HepG2 (cell line): ENCODE measurements around the gene DMRTB1. TPM values are rescaled to one million over a fixed set of nuclear protein-coding genes. Genes with fewer than 3 reads are reported as not detected.

Source experiments
- ATAC-seq: fragments of 200-7000 bp; cut with Tn5 transposase; 3 replicates; pipeline ENCODE4 v1.9.1; 2020; ENCODE audit warnings: mild to moderate bottlenecking, moderate library complexity
- BruUV-seq: library from RNA; stranded (reverse); fragments of 400-500 nt; replicated peaks from 2 replicates; lab custom pipeline; 2021; lab: Mats Ljungman, UMichigan
- CTCF ChIA-PET: fragments of 300-600 bp; formaldehyde crosslinking; extraction: SDS; loops from one replicate; lab custom pipeline; 2021; ENCODE audit warnings: low total read pairs, inconsistent platforms, low intra/inter-chr PET ratio; lab: Yijun Ruan, JAX
- POLR2A ChIA-PET: fragments of 350-600 bp; sonication (Branson Sonifier 250); formaldehyde crosslinking; loops from one replicate; lab custom pipeline; 2020; ENCODE audit warnings: antibody characterized with exemption, inconsistent platforms; lab: Yijun Ruan, JAX
- DNase-seq: peaks from one replicate; pipeline ENCODE4 v3.0.0-alpha.2; 2015; ENCODE audit warnings: low spot score
- FAIRE-seq: peaks from 3 replicates; lab custom pipeline; 2011; peaks lifted over from hg19 to GRCh38; lab: Jason Lieb, UNC
- H2AFZ ChIP-seq: one replicate; pipeline ENCODE4 v1.6.1; 2011; ENCODE audit warnings: low read length, inconsistent platforms
- H3K27ac ChIP-seq: fragments of 300-600 bp; 3 replicates; pipeline ENCODE4 v1.8.0; 2011; ENCODE audit warnings: mixed run types, mild to moderate bottlenecking, mixed read lengths, low read length, inconsistent platforms; ENCODE audit not compliant: insufficient read depth; ENCODE audit errors: extremely low read length
- H3K27me3 ChIP-seq, 2 experiments: fragments of 200-600 bp in 1 of 2; 2 replicates in 1 of 2; 3 replicates in 1 of 2; pipeline versions ENCODE4 v1.6.0 to v1.8.0; 2011; ENCODE audit warnings: low read length in 2 of 2, mild to moderate bottlenecking in 2 of 2, moderate library complexity in 2 of 2, inconsistent platforms in 1 of 2; ENCODE audit not compliant: insufficient read depth in 2 of 2, control insufficient read depth in 1 of 2
- H3K36me3 ChIP-seq, 2 experiments: fragments of 200-600 bp in 1 of 2; replicated peaks in 1 of 2; 2 replicates in 1 of 2; 3 replicates in 1 of 2; pipeline versions ENCODE4 v1.5.1 to v1.8.0; 2011; ENCODE audit warnings: low read length in 2 of 2, inconsistent platforms in 1 of 2; ENCODE audit not compliant: insufficient read depth in 2 of 2, control insufficient read depth in 1 of 2
- H3K4me1 ChIP-seq: 2 replicates; pipeline ENCODE4 v1.5.1; 2012; ENCODE audit warnings: low read length, inconsistent platforms; ENCODE audit not compliant: insufficient read depth
- H3K4me2 ChIP-seq: 2 replicates; pipeline ENCODE4 v1.6.0; 2011; ENCODE audit warnings: low read depth, low read length, inconsistent platforms
- H3K4me3 ChIP-seq, 3 experiments: fragments of 200-600 bp in 1 of 3; sonication (generic), shearing (Covaris generic) in 1 of 3; replicated peaks in 1 of 3; 2 replicates each; pipeline ENCODE4 v1.5.1; 2011 to 2016; ENCODE audit warnings: low read length in 3 of 3, inconsistent platforms in 2 of 3, low read depth in 2 of 3, mild to moderate bottlenecking in 2 of 3, control low read depth in 1 of 3, mixed read lengths in 1 of 3; ENCODE audit not compliant: insufficient read depth in 1 of 3
- H3K79me2 ChIP-seq: one replicate; pipeline ENCODE4 v1.6.1; 2011; ENCODE audit warnings: low read length, inconsistent platforms; ENCODE audit not compliant: insufficient read depth
- H3K9ac ChIP-seq: 2 replicates; pipeline ENCODE4 v1.6.0; 2011; ENCODE audit warnings: mild to moderate bottlenecking, low read depth, low read length, inconsistent platforms; ENCODE audit not compliant: insufficient read depth
- H3K9me3 ChIP-seq: 2 replicates; pipeline ENCODE4 v1.5.1; 2012; ENCODE audit warnings: mild to moderate bottlenecking, low read length
- H4K20me1 ChIP-seq: 2 replicates; pipeline ENCODE4 v1.6.0; 2011; ENCODE audit warnings: inconsistent platforms, mild to moderate bottlenecking, low read length, moderate library complexity; ENCODE audit not compliant: insufficient read depth
- ATF7-NPFF ChIP-seq: sonication (generic); formaldehyde crosslinking; IDR thresholded peaks from 2 replicates; pipeline ENCODE4 v1.8.1; 2023; ENCODE audit warnings: mild to moderate bottlenecking, low read depth, missing genetic modification reagents, moderate library complexity
- CCDC6 ChIP-seq: sonication (generic); formaldehyde crosslinking; IDR thresholded peaks from 2 replicates; pipeline ENCODE4 v1.8.1; 2022; ENCODE audit warnings: mild to moderate bottlenecking, missing genetic modification reagents, moderate library complexity
- CHCHD3 ChIP-seq: sonication (generic); formaldehyde crosslinking; IDR thresholded peaks from 2 replicates; pipeline ENCODE4 v1.8.0; 2022; ENCODE audit warnings: mild to moderate bottlenecking, missing genetic modification reagents, moderate library complexity
- HNRNPLL ChIP-seq: fragments of 200-400 bp; formaldehyde crosslinking; IDR thresholded peaks from 2 replicates; pipeline ENCODE4 v1.6.1; 2017; ENCODE audit warnings: mild to moderate bottlenecking, low read depth, low read length; ENCODE audit not compliant: poor library complexity, severe bottlenecking
- IRF2 ChIP-seq: IDR thresholded peaks from 2 replicates; pipeline ENCODE4 v1.6.1; 2018; ENCODE audit warnings: missing genetic modification reagents, missing compliant biosample characterization
- MATR3 ChIP-seq: sonication (generic); formaldehyde crosslinking; IDR thresholded peaks from 2 replicates; pipeline ENCODE4 v1.4.0; 2020; ENCODE audit warnings: missing genetic modification reagents
- TBP ChIP-seq: sonication (generic); formaldehyde crosslinking; IDR thresholded peaks from 2 replicates; pipeline ENCODE4 v1.5.0; 2020; ENCODE audit warnings: missing genetic modification reagents
- TGIF2 ChIP-seq: IDR thresholded peaks from 2 replicates; pipeline ENCODE4 v1.6.1; 2016; ENCODE audit warnings: control low read depth, missing compliant biosample characterization
- ZBTB42 ChIP-seq: sonication (generic); formaldehyde crosslinking; IDR thresholded peaks from 2 replicates; pipeline ENCODE4 v1.5.0; 2020; ENCODE audit warnings: mild to moderate bottlenecking, missing genetic modification reagents
- ZFP36L1 ChIP-seq: sonication (generic); formaldehyde crosslinking; IDR thresholded peaks from 2 replicates; pipeline ENCODE4 v1.8.0; 2022; ENCODE audit warnings: mild to moderate bottlenecking, missing genetic modification reagents, moderate library complexity
- ZFP82 ChIP-seq: sonication (generic); formaldehyde crosslinking; IDR thresholded peaks from 2 replicates; pipeline ENCODE4 v1.5.1; 2020; ENCODE audit warnings: mild to moderate bottlenecking, missing genetic modification reagents, borderline replicate concordance
- ZNF773 ChIP-seq: sonication (generic); formaldehyde crosslinking; IDR thresholded peaks from 2 replicates; pipeline ENCODE4 v1.4.0; 2020; ENCODE audit warnings: missing genetic modification reagents, borderline replicate concordance
- ZNF788 ChIP-seq: sonication (generic); formaldehyde crosslinking; IDR thresholded peaks from 2 replicates; pipeline ENCODE4 v1.5.0; 2020; ENCODE audit warnings: mild to moderate bottlenecking, missing genetic modification reagents, borderline replicate concordance
- ZNF891 ChIP-seq: sonication (generic); formaldehyde crosslinking; IDR thresholded peaks from 2 replicates; pipeline ENCODE4 v1.5.0; 2020; ENCODE audit warnings: mild to moderate bottlenecking, missing genetic modification reagents
- WGBS: methylation state at CpG from one replicate; pipeline ENCODE4 v1.1.6; 2017; ENCODE audit warnings: low lambda C conversion rate; 5-methylcytosine and 5-hydroxymethylcytosine counted together
- in situ Hi-C: cut with HindIII; loops from 2 replicates; pipeline ENCODE4 v1.10.0; 2017; ENCODE audit warnings: low pct_unique_long_range_greater_than_20kb; ENCODE audit not compliant: extremely low pct_ligation_motif_present
- intact Hi-C: fragments of 100-400 bp; cut with micrococcal nuclease; formaldehyde crosslinking; loops from one replicate; pipeline ENCODE4 v1.10.0; 2022; ENCODE audit not compliant: unreplicated experiment
- polyA plus RNA-seq, 8 experiments: library from polyadenylated mRNA; depleted of rRNA in 3 of 8; stranded (reverse) in 7 of 8; unstranded in 1 of 8; fragments of >200 nt; fragmentation: Illumina TruSeq in 4 of 8; extraction: Trizol in 4 of 8; gene quantifications; 2 replicates each; pipeline versions ENCODE4 v1.2.1 to v1.2.3, GENCODE V29; 2011 to 2016; ENCODE audit warnings: low read depth in 4 of 8, missing spikeins in 1 of 8, mixed read lengths in 1 of 8; ENCODE audit not compliant: insufficient read depth in 1 of 8
- total RNA-seq, 5 experiments: library from RNA; depleted of rRNA; stranded (reverse); fragments of >200 nt; fragmentation: Illumina TruSeq; extraction: Trizol; gene quantifications; 2 replicates each; pipeline ENCODE4 v1.2.3, GENCODE V29; 2016; ENCODE audit warnings: low read depth in 1 of 5
- TF ChIP-seq, protein P1 (sequence below): sonication (generic); formaldehyde crosslinking; IDR thresholded peaks from 2 replicates; pipeline ENCODE4 v1.9.0; 2022; ENCODE audit warnings: missing genetic modification reagents, mild to moderate bottlenecking, borderline replicate concordance

DMRTB1 gene
- total and polyA plus RNA-seq, 2 of the 13 experiments (the other 11 are each of a cell fraction or from before 2014, with no cell fraction given), result not detected

DNA sequence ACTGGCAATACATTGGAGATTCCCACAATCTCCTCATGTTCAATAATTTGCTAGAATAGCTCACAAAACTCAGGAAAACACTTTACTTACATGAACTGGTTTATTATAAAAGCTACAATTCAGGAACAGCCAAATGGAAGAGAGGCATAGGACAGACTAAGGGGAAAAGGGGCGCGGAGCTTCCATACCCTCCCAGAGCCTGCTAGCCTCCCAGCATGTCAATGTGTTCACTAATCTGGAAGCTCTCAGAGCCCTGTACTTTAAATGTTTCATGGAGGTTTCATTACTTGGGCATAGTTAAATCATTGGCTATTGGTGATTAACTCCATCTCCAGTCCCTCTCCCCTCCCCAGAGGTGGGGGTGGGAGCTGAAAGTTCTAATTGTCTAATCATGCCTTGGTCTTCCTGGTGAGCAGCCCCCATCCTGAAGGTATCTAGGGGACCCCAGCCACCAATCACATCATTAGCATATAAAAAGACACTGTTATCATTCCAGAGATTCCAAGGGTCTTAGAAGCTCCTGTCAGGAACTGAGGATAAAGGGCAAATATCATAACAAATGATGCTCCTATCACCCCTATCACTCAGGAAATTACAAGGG lies 10.9 kb upstream of the DMRTB1 start:
- TF ChIP-seq ZNF788 (CRISPR knock-in tag) (no peak), ATF7-NPFF (no peak), TGIF2 (CRISPR knock-in tag) (no peak), ZBTB42 (CRISPR knock-in tag) (no peak), ZNF773 (no peak), CCDC6 (CRISPR knock-in tag) (no peak), ZFP36L1 (CRISPR knock-in tag) (no peak), ZFP82 (no peak), MATR3 (no peak), CHCHD3 (no peak), ZNF891 (CRISPR knock-in tag) (no peak), TBP (CRISPR knock-in tag) (no peak), HNRNPLL (no peak), IRF2 (CRISPR knock-in tag) (no peak)
- TF ChIP-seq, protein P1, sequence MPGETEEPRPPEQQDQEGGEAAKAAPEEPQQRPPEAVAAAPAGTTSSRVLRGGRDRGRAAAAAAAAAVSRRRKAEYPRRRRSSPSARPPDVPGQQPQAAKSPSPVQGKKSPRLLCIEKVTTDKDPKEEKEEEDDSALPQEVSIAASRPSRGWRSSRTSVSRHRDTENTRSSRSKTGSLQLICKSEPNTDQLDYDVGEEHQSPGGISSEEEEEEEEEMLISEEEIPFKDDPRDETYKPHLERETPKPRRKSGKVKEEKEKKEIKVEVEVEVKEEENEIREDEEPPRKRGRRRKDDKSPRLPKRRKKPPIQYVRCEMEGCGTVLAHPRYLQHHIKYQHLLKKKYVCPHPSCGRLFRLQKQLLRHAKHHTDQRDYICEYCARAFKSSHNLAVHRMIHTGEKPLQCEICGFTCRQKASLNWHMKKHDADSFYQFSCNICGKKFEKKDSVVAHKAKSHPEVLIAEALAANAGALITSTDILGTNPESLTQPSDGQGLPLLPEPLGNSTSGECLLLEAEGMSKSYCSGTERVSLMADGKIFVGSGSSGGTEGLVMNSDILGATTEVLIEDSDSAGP, result no peak
- FAIRE-seq, result no peak
- BruUV-seq, result no TSS peak
- no peaks in the 10 kb centered on the region for H3K36me3 ChIP-seq
- 0 out of 5 replicates have a peak, but pooled peaks cover 0 to 2% of the 10 kb centered on the region in 2 experiments for H3K27me3 ChIP-seq
- no peaks in the 10 kb centered on the region for H3K79me2 ChIP-seq
- no peak overlapping the region for H2AFZ ChIP-seq
- ATAC-seq, result no peak
- H3K9me3 ChIP-seq, result no peaks in the 10 kb centered on the region
- no peaks in the 10 kb centered on the region for H3K4me1 ChIP-seq
- no peak overlapping the region for H3K9ac ChIP-seq
- intact Hi-C loops, result no loop called here
- 100% methylated on average over 2 of the region's 2 CpGs for WGBS
- DNase-seq, result no peak
- no peak overlapping the region for H3K27ac ChIP-seq
- no peak overlapping the region for H3K4me2 ChIP-seq
- H4K20me1 ChIP-seq, result no peaks in the 10 kb centered on the region
- POLR2A ChIA-PET, result no interaction called here
- in situ Hi-C loops, result no loop called here
- no peak overlapping the region for H3K4me3 ChIP-seq
- CTCF ChIA-PET, result no interaction called here
